DOHH2 (cell line): ENCODE results near the gene NEU4.

Experiments used
- H3F3A ChIP-seq: fragments of 200-600 bp; sonication (generic), shearing (Covaris generic); 2 replicates; pipeline ENCODE4 v1.6.0; 2016; ENCODE audit warnings: antibody characterized with exemption, mild to moderate bottlenecking; ENCODE audit not compliant: control insufficient read depth, insufficient read depth
- H3K27ac ChIP-seq: fragments of 200-600 bp; sonication (generic); 2 replicates; pipeline ENCODE4 v1.5.1; 2014; ENCODE audit warnings: low read depth, mild to moderate bottlenecking, low read length, moderate library complexity
- H3K27me3 ChIP-seq: fragments of 200-600 bp; sonication (generic); 2 replicates; pipeline ENCODE4 v1.6.1; 2014; ENCODE audit warnings: mild to moderate bottlenecking, low read length, mixed read lengths; ENCODE audit not compliant: control insufficient read depth
- H3K36me3 ChIP-seq: fragments of 200-600 bp; sonication (generic); 2 replicates; pipeline ENCODE4 v1.6.1; 2014; ENCODE audit warnings: mild to moderate bottlenecking, low read length, moderate library complexity, mixed read lengths; ENCODE audit not compliant: control insufficient read depth
- H3K4me1 ChIP-seq: fragments of 200-600 bp; sonication (generic); 2 replicates; pipeline ENCODE4 v1.6.1; 2014; ENCODE audit warnings: mild to moderate bottlenecking, low read length, mixed read lengths; ENCODE audit not compliant: control insufficient read depth
- H3K4me2 ChIP-seq: fragments of 200-600 bp; sonication (generic); 2 replicates; pipeline ENCODE4 v1.6.0; 2014; ENCODE audit warnings: mild to moderate bottlenecking, low read length, moderate library complexity
- H3K4me3 ChIP-seq: fragments of 200-600 bp; sonication (generic); 2 replicates; pipeline ENCODE4 v1.5.1; 2014; ENCODE audit warnings: mild to moderate bottlenecking, low read length, mixed read lengths
- H3K79me2 ChIP-seq: fragments of 200-600 bp; sonication (generic); 2 replicates; pipeline ENCODE4 v1.6.1; 2014; ENCODE audit warnings: mild to moderate bottlenecking, low read length, mixed read lengths; ENCODE audit not compliant: control insufficient read depth
- H3K9me2 ChIP-seq: fragments of 200-600 bp; sonication (generic); replicated peaks from 2 replicates; pipeline ENCODE4 v1.6.1; 2014; ENCODE audit warnings: mild to moderate bottlenecking, low read length, mixed read lengths; ENCODE audit not compliant: control insufficient read depth
- H3K9me3 ChIP-seq: fragments of 200-600 bp; sonication (generic); 2 replicates; pipeline ENCODE4 v1.6.1; 2014; ENCODE audit warnings: antibody characterized with exemption, low read length, mixed read lengths; ENCODE audit not compliant: control insufficient read depth, insufficient read depth
- H4K20me1 ChIP-seq: fragments of 200-600 bp; sonication (generic); 2 replicates; pipeline ENCODE4 v1.6.0; 2014; ENCODE audit warnings: low read depth, mild to moderate bottlenecking, antibody characterized with exemption, low read length, moderate library complexity; ENCODE audit not compliant: control insufficient read depth, insufficient read depth
- CTCF ChIP-seq: fragments of 200-600 bp; sonication (generic); IDR thresholded peaks from one replicate; pipeline ENCODE4 v1.5.1; 2014; ENCODE audit warnings: antibody characterized with exemption, mild to moderate bottlenecking, low read depth, low read length; ENCODE audit not compliant: poor library complexity, severe bottlenecking
- EZH2phosphoT487 ChIP-seq: fragments of 200-600 bp; sonication (generic); IDR thresholded peaks from 2 replicates; pipeline ENCODE4 v1.6.1; 2017; ENCODE audit warnings: borderline replicate concordance, mild to moderate bottlenecking, antibody characterized with exemption, low read length, moderate library complexity, mixed read lengths

The NEU4 gene

DNA sequence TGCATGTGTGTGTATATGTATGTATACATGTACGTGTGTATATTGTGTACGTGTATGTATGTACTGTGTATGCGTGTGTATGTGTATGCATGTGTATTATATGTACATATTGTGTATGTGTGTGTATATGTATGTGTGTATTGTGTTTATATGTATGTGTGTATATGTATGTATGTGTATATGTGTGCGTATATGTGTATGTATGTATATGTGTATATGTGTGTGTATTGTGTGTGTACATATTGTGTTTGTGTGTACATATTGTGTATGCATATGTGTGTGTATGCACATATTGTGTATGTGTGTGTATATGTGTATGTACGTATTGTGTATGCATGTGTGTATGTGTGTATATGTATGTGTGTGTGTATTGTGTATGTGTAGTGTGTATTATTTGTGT lies 15.6 kb upstream of the NEU4 start:
- Histone ChIP-seq H3K36me3 (no peaks in the 10 kb centered on the region), H3K79me2 (no peaks in the 10 kb centered on the region), H3F3A (no peaks in the 10 kb centered on the region), H3K9me2 (no peaks in the 10 kb centered on the region), H3K9me3 (peaks cover 5% of the 10 kb centered on the region), H3K4me1 (peaks cover 12% of the 10 kb centered on the region), H4K20me1 (no peaks in the 10 kb centered on the region), H3K4me2 (no peak overlapping the region), H3K27ac (no peak overlapping the region), H3K4me3 (no peak overlapping the region), H3K27me3 (no peaks in the 10 kb centered on the region)
- TF ChIP-seq EZH2phosphoT487, result no peak
- no peak for TF ChIP-seq CTCF

DNA sequence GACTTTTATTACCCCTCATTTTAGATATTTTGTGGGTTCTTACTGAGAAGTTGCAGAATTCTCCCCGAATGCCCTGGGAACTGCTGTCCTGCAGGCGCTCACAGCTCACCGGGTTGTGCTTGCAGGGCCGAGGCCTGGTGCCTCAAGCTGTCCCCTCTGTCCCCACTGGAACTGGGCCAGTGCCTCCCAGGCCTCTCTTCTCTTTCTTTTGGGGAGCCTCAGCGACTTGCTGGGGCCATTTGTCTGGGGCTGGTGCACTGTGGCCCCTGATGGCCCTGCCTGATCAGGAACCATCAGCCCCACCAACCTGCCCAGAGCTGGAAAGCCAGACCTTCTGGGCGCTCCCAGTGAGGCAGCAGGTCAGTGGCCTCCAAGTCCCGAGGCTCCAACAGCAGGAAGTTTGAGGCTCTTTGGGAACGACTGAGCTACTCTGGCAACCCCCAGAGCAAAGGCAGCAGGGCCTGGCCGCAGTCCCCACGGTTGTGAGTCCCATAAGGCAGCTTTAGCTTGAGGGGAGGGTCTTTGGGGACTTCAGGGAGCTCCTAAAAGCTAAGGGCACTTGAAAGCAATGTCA lies 14.7 kb upstream of the NEU4 start:
- Histone ChIP-seq H3K79me2 (no peaks in the 10 kb centered on the region), H3K9me2 (no peaks in the 10 kb centered on the region), H3K4me1 (peaks cover 3% of the 10 kb centered on the region), H3K27me3 (no peaks in the 10 kb centered on the region), H3K27ac (no peak overlapping the region), H3K36me3 (no peaks in the 10 kb centered on the region), H3K4me2 (no peak overlapping the region), H3K9me3 (peaks cover 4% of the 10 kb centered on the region), H4K20me1 (no peaks in the 10 kb centered on the region), H3F3A (no peaks in the 10 kb centered on the region), H3K4me3 (no peak overlapping the region)
- TF ChIP-seq CTCF, result no peak
- no peak for TF ChIP-seq EZH2phosphoT487

DNA sequence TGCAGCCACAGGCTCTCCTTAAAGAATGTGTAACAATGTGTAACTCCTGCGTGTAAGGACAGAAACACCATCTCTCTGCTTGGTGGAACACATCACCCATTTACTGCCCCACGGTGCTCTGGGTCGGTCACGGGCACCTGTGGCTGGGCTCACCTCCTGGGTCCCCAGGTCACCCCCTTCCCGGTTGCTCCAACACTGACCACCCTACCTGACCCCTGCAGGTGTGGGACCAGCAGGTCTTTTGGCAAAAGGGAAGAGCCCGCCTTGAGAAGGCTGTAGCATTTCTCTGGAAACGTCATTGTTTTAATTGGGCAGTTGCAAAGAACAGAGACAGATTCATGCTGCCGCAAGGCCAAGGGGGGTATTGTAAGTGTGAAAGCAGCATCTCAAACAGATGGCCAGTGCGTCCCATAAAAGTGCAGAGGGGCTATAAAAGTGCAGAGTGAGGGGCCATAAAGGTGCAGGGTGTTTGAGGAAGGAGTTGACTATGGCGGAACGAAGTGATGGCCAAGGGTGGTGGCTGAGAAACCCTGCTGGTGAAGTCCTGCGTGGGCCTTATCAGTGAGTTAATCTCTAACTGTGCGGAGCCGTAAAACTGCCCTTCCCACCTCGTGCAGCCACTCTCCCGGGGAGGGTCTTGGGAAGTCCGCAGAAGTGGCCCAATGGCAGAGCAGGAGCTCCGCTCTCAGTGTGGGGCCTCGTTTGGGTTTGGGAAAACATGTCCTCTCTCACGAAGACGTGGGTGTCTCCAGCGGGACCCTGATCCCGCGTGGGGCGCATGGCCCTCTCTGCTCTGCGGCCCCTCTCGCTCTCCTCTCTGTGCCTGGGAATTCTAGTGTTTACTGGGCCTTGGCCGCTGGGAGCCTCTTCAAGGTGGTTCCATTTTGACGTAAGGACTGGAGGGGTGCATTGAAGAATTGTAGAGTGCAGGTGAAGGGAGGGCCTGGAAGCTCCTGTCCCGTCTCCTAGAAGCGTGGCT lies 13.7 kb upstream of the NEU4 start:
- H3K27me3 ChIP-seq, result no peaks in the 10 kb centered on the region
- H3K36me3 ChIP-seq, result no peaks in the 10 kb centered on the region
- no peaks in the 10 kb centered on the region for H3K4me1 ChIP-seq
- H3K4me3 ChIP-seq, result no peak overlapping the region
- no peak overlapping the region for H3K4me2 ChIP-seq
- no peak overlapping the region for H3K27ac ChIP-seq
- H3K9me2 ChIP-seq, result no peaks in the 10 kb centered on the region
- no peaks in the 10 kb centered on the region for H4K20me1 ChIP-seq
- TF ChIP-seq EZH2phosphoT487, result no peak
- no peak for TF ChIP-seq CTCF
- H3F3A ChIP-seq, result no peaks in the 10 kb centered on the region
- no peaks in the 10 kb centered on the region; the same call in 1 of the 2 replicates for H3K9me3 ChIP-seq
- H3K79me2 ChIP-seq, result no peaks in the 10 kb centered on the region
